Neural crest cell (in vitro differentiated cells): ENCODE measurements around the gene CNIH3. TPM values are rescaled to one million over a fixed set of nuclear protein-coding genes. Genes with fewer than 3 reads are reported as not detected.

ENCODE experiments used
- DNase-seq: peaks from one replicate; pipeline ENCODE4 v3.0.0; 2021; ENCODE audit warnings: low read depth, mixed read lengths, low spot score
- H3K27ac Mint-ChIP-seq: one replicate; pipeline ENCODE4 v1.8.0; 2021; ENCODE audit warnings: mild to moderate bottlenecking, mixed read lengths; ENCODE audit not compliant: unreplicated experiment
- H3K27me3 Mint-ChIP-seq: 2 replicates; pipeline ENCODE4 v1.8.0; 2021; ENCODE audit warnings: low read depth, mild to moderate bottlenecking, mixed read lengths
- H3K36me3 Mint-ChIP-seq: 2 replicates; pipeline ENCODE4 v1.8.0; 2021; ENCODE audit warnings: low read depth, mild to moderate bottlenecking, mixed read lengths
- H3K4me1 Mint-ChIP-seq: 2 replicates; pipeline ENCODE4 v1.8.0; 2021; ENCODE audit warnings: mixed read lengths
- H3K4me3 Mint-ChIP-seq: one replicate; pipeline ENCODE4 v1.8.0; 2021; ENCODE audit warnings: mild to moderate bottlenecking, mixed read lengths
- H3K9me3 Mint-ChIP-seq: 2 replicates; pipeline ENCODE4 v1.8.0; 2021; ENCODE audit warnings: mixed read lengths
- total RNA-seq: library from RNA; stranded (reverse); gene quantifications from 2 replicates; pipeline ENCODE4 v1.2.1, GENCODE V29; 2021
- TF ChIP-seq, protein P1 (sequence below): fragments of 200-600 bp; sonication (generic); conservative IDR thresholded peaks from 2 replicates; pipeline ENCODE4 v1.5.0; 2021; ENCODE audit warnings: antibody characterized with exemption, mild to moderate bottlenecking

The CNIH3 gene
- total RNA-seq, 1 donor from 2014 or later: 3.8 TPM

DNA sequence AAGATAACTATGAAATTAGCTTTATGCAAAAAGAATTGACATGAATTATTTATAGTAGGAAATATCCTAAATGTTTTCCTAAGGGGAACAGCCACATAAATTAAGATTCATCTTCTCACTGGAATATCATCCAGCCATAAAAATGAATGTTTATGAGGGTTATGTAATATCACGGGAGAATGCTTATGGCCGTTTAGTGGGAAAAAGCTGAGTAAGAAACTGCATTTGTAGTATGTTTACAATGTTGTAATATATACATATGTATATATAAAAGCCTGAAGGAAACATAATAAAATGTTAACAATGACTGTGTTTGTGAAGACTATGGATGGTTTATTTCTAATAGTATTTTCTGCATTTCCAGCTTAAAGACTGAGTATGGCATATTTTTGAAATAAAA is 161.1 kb downstream of the CNIH3 start:
- no peak for DNase-seq
- H3K36me3 Mint-ChIP-seq: no peaks in the 10 kb centered on the region
- H3K9me3 Mint-ChIP-seq: no peaks in the 10 kb centered on the region
- H3K27me3 Mint-ChIP-seq: no peaks in the 10 kb centered on the region
- no peak overlapping the region for H3K4me3 Mint-ChIP-seq
- H3K4me1 Mint-ChIP-seq: no peaks in the 10 kb centered on the region
- TF ChIP-seq, protein P1, sequence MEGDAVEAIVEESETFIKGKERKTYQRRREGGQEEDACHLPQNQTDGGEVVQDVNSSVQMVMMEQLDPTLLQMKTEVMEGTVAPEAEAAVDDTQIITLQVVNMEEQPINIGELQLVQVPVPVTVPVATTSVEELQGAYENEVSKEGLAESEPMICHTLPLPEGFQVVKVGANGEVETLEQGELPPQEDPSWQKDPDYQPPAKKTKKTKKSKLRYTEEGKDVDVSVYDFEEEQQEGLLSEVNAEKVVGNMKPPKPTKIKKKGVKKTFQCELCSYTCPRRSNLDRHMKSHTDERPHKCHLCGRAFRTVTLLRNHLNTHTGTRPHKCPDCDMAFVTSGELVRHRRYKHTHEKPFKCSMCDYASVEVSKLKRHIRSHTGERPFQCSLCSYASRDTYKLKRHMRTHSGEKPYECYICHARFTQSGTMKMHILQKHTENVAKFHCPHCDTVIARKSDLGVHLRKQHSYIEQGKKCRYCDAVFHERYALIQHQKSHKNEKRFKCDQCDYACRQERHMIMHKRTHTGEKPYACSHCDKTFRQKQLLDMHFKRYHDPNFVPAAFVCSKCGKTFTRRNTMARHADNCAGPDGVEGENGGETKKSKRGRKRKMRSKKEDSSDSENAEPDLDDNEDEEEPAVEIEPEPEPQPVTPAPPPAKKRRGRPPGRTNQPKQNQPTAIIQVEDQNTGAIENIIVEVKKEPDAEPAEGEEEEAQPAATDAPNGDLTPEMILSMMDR: no peak
- no peak overlapping the region for H3K27ac Mint-ChIP-seq

DNA sequence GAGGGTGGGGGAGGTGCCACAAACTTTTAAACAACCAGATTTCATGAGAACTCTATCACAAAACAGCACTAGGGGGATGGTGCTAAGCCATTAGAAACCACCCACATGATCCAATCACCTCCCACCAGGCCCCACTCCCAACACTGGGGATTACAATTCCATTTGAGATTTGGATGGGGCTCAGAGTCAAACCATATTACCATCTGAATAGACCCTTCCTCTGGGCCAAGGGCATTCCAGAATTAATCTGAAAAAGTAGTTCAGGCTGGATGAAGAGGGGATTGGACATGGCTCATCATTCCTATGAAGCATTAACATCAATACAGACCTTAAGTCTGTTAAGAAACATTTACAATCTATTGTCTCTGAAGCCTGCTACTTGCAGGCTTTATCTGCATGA is 163.4 kb downstream of the CNIH3 start:
- Mint-ChIP-seq H3K4me3 (no peak overlapping the region), H3K27ac (peak overlapping the region; percentile 5), H3K36me3 (no peaks in the 10 kb centered on the region), H3K27me3 (no peaks in the 10 kb centered on the region), H3K4me1 (no peaks in the 10 kb centered on the region), H3K9me3 (no peaks in the 10 kb centered on the region)
- TF ChIP-seq, protein P1: no peak
- no peak for DNase-seq

DNA sequence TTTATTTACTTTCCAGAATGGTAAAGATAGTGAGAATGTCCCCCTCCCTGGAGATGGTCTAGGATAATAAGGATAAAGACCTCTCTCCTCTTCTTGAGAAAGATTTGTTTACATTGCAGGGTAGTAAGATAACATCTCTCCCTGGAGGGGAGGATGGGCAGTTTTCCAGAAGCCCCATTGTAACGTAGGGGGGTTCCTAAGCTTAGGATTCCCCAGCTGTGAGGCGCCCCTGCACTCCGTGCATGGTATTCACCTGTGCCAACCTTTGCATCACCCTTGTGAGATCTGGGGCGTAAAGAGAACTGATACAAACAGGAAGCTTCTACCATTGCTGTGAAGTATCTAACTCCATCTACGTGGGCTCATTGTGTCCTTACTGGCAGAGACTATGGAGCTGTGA is 164.6 kb downstream of the CNIH3 start:
- H3K4me3 Mint-ChIP-seq: no peak overlapping the region
- no peaks in the 10 kb centered on the region for H3K36me3 Mint-ChIP-seq
- no peaks in the 10 kb centered on the region for H3K27me3 Mint-ChIP-seq
- no peak overlapping the region for H3K27ac Mint-ChIP-seq
- no peaks in the 10 kb centered on the region for H3K9me3 Mint-ChIP-seq
- H3K4me1 Mint-ChIP-seq: no peaks in the 10 kb centered on the region
- no peak for DNase-seq
- TF ChIP-seq, protein P1: no peak

DNA sequence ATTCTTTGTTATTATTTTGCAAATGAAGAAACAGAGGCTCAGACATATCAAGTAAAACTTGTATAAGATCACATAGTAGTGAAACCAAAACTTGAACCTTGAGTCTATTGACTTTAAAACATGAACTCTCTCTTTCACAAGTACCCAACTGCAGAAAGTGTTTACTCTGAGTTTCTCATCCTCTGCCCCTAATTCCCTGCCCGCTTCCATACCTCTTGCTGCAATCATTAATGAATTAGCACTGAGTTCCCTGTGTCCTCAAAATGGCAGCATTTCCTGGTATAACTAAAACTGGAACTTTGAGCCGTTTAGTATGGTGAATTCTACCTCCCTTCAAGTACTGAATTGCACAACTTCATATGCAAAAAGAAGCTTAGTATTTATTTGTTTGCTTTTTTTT is 165.7 kb downstream of the CNIH3 start:
- TF ChIP-seq, protein P1: no peak
- Mint-ChIP-seq H3K27me3 (no peaks in the 10 kb centered on the region), H3K27ac (no peak overlapping the region), H3K36me3 (no peaks in the 10 kb centered on the region), H3K9me3 (no peaks in the 10 kb centered on the region), H3K4me1 (no peaks in the 10 kb centered on the region), H3K4me3 (no peak overlapping the region)
- DNase-seq: no peak

GRCh38 chr1:224782281-224783000 is 166.3 kb downstream of the CNIH3 start:
- H3K36me3 Mint-ChIP-seq: no peaks in the 10 kb centered on the region
- no peak overlapping the region for H3K27ac Mint-ChIP-seq
- TF ChIP-seq, protein P1: no peak
- no peak for DNase-seq
- H3K4me1 Mint-ChIP-seq: no peaks in the 10 kb centered on the region
- no peaks in the 10 kb centered on the region for H3K27me3 Mint-ChIP-seq
- H3K4me3 Mint-ChIP-seq: no peak overlapping the region
- H3K9me3 Mint-ChIP-seq: no peaks in the 10 kb centered on the region
